HG02571 (cell line): ENCODE results near the gene CARD9.

ENCODE experiments used
- ATAC-seq: cut with Tn5 transposase; IDR thresholded peaks from one replicate; pipeline ENCODE4 v1.9.1; 2021; ENCODE audit warnings: mild to moderate bottlenecking, moderate library complexity; ENCODE audit not compliant: unreplicated experiment

Gene CARD9

DNA sequence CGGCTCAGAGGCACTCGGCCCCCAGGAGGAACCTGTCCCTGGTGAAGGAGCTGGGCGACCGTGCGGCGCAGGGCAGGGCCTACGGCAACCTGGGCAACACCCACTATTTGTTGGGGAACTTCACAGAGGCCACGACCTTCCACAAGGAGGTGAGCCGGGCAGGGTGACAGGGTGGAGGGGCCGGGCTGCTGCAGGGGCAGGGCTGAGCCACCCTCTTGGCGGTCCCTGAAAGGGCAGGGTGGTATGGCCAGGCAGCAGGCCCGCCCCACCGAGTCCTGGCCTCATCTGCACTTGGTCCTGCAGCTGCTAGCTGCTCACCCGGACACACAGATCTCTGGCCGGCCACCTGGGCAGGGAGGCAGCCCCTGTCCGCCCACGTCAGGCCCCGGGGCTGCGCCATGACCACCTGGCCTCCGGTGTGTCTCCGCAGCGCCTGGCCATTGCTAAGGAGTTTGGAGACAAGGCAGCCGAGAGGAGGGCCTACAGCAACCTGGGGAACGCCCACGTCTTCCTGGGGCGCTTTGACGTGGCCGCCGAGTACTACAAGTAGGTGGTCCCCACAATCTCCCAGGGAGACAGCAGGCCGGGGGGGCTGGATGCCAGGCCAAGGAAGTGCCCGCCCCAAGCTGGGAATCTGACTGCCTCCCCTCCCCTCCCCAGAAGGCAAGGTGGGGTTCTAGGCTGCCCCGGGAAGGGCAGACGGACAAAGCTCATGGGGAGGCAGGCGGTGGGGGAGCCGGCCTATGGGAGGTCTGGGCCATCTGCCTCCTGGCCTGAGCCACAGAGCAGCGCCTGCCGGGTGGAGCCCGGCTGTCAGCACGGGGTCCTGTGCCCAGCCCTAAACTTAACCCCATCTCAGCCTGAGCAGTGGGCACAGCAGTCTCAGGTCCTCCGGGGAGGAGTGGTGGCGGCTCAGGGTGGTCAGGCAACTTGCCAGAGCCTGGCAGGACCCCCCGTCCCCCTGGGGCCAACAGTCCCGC, 35.8 kb downstream of the CARD9 start:
- no peak for ATAC-seq

DNA sequence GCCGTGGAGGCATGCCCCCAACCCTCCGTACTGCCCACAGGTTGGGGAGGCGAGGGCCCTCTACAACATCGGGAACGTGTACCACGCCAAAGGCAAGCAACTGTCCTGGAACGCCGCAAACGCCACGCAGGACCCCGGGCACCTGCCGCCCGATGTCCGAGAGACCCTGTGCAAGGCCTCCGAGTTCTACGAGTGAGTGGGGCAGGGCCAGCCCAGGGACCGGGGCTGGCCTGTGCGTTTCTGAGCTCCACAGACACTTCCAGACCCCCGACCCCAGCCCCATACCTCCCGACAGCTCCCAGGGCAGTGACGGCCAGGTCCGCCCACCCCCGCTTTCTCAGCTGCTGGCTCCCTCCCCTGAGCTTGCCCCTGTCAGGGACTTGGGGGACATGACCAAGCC, 36.6 kb downstream of the CARD9 start:
- ATAC-seq: no peak

DNA sequence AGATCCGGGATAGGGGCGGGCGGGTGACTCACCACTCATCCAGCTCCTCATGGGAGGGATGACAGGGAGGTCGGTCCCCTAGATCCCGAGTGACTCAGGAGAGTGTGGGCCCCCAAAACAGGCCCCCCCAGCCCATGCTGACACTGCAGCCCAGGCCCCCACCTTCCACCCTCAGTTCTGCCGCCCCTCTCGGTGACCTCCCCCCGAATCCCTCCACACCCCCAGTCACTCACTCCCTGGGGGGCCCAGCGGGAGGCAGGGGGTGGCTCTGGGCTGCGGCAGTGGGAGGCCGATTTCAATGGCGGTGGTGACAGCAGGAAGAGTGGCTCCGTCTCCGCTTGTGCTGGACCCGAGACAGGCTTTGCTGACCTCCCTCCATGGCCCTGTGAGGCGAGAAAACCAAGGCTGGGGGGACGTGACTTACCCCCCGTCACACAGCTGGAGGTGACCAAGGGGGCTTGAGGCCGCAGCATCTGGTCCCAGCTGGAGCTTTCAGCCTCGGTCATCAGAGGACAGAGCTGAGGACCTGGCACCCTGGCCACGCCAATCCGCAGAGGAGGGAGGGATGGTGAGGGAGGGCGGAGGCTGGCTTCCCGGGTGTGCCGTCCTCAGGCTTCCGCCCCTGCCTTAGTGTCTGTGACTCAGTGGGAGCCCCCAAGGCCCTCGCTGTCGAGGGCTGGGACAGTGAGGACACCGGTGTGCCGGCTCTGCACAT, 37.2 kb downstream of the CARD9 start:
- ATAC-seq: no peak

- ATAC-seq: no peak
Observed at GRCh38 chr9:136335296-136336155, 37.9 kb downstream of the CARD9 start.

DNA sequence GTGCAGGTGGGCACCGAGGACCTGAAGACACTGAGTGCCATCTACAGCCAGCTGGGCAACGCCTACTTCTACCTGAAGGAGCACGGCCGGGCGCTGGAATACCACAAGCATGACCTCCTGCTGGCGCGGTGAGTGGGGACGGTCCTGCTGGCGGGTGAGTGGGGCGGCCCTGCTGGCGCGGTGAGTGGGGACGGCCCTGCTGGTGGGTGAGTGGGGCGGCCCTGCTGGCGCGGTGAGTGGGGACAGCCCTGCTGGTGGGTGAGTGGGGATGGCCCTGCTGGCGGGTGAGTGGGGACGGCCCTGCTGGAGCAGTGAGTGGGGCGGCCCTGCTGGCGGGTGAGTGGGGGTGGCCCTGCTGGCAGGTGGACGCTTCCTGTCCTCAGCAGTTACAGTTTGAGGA, 38.9 kb downstream of the CARD9 start:
- no peak for ATAC-seq

GRCh38 chr9:136333486-136333885, 40.0 kb downstream of the CARD9 start:
- no peak for ATAC-seq

DNA sequence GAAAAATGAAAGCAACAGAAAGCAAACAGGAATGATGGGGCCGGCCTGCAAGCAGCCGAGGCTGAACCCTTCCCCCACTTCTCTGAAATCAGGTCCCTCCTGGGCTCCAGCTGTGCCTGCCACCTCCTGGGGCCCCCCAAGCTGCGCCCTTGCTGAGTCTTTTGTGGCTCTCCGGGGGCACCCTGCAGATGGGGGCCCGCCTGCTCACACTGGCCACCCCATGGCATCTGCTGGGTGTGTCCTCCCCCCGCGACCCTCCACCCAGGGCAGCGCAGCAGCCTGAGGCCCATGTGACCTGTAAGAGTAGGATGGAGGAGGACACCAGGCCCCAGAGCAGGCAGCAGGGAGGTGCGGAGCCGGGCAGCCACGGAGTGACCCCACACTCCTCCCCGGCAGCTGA, 40.4 kb downstream of the CARD9 start:
- ATAC-seq: no peak

DNA sequence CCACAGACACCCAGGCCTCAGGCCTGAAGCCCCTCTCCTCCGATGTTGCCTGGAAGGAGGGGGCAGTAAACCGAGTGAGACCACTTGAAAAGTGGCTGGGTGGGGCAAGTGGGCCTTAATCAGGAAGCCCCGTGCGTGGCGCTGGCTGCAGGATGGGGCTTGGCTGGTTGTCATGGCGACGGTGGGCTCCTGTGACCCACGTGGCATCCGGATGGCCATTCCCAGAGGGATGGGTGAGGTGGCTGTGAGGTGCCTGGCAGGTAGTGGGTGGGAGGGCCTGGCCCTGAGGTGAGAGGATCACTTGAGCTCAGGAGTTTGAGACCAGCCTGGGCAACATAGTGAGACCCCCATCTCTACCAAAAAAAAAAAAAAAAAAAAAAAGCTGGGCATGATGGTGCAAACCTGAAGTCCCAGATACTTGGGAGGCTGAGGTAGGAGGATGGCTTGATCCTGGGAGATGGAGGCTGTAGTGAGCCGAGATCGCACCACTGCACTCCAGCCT, 40.9 kb downstream of the CARD9 start:
- ATAC-seq: no peak

GRCh38 chr9:136331556-136332481, 41.6 kb downstream of the CARD9 start:
- ATAC-seq: no peak

DNA sequence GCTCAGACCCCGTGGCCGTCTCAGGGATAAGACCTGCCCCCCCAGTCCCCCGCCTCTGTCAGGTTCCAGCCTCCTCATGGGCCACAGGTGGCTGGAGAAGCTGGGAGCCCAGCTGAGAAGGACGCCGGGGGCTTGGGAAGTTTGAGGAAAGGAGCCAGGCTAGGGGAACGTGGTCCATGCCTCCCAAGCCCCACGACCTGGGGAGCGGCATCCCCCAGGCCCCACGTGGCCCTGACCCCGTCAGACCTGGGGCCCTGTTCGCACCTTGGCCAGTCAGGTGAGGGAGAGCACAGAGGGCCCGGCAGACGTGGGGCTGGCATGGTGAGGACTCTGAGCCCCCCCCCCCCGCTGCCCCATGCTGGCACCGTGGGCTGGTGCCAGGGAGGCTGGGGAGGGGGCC, 42.4 kb downstream of the CARD9 start:
- ATAC-seq: no peak

DNA sequence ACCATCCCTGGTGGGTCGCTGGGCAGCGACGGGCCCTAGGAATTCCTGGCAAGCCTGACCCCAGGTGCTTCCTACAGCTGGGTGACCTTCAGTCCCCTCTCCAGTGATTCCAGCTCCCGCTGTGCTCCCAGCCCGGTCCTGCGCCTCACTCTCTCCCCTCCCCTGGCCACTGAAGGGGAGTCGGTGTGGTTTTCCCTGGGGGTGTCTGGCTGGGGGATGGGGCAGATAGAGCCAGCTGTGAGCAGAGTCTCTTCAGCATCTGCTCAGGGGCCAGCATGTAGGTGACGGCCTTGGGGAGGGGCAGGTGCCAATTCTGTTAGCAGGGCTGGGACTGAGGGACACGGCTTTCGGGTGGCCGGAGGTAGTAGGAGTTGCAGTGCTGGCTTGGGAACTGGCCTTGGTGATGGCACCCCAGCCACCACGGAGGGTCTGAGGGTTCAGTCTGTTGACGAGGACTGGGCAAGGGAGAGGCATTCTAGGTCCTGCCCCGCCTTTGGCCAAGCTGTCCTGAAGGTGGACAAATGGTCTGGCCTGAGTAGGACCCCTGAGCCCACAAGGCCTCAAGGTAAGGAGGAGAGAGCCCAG, 43.0 kb downstream of the CARD9 start:
- ATAC-seq: no peak

DNA sequence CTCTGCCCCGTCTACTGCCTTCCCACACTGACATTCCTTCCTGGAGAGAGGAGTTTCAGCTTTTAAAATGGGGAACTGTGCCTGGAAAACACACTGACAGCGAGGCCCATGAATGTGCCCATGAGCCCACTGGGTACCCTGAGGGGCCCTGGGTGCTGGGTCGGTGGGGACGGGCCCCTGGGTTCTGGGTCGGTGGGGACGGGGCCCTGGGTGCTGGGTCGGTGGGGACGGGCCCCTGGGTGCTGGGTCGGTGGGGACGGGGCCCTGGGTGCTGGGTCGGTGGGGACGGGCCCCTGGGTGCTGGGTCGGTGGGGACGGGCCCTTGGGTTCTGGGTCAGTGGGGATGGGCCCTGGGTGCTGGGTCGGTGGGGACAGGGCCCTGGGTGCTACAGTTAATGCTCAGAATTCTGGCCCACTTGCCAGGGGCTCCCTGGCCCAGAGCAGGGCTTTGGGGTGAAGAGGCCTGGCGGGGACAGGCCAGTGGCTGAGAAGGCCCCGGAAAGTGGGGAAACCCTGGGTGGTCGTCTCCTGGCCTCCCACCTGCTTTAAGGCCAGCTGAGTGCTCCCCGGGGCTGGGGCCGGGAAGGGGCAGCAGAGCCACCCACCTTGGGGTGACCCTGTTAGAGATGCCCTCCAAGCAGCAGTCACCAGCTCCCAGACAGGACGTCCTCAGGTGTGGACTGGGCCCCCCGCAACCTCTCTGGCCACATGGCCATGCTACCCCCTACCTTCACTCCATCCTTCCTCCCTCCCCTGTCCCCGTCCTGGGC, 43.6 kb downstream of the CARD9 start:
- ATAC-seq: no peak

DNA sequence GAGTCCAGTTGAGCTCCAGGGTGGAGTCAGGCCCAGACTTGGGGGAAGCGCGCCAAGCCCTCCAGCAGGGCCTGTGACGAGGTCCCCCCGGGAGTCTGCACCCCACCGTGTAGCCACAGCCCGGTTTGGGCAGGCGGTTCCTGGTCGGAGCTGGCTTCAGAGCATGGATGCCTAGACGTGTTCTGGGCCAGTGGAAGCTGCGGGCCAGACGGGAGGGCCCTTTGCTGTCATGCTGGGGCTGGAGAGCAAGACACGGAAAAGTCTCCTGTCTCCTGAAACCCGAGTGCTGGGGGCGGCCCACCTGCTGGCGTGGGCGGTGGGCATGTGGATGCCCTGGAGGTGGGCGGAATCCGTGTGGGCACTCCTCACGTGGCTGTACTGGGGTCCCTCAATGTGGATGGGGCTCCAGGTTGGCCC, 44.2 kb downstream of the CARD9 start:
- no peak for ATAC-seq

DNA sequence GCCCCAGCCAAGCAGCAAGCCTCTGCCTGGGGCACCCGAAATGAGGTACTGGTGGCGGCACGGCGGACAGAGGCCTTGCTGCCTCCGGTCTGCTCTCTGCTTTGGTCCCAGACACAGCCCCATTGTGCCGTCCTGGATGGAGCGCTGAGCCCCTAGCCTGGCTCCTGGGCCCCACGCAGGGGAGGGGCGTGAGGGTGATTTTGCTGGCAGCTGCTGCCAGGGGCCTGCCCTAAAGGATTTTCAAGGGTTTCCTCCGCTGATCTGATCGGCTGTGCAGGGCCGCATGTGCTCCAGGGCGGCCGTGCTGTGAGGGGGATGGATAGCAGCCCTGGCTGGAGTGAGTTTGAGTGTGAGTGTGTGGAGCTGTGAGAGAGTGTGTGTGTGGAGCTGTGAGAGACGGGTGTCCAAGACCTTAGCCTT, 44.8 kb downstream of the CARD9 start:
- no peak for ATAC-seq

GRCh38 chr9:136328011-136328621, 45.4 kb downstream of the CARD9 start:
- ATAC-seq: no peak

GRCh38 chr9:136327304-136327974, 46.0 kb downstream of the CARD9 start, which contains the start of gene GPSM1:
Gene GPSM1, plus strand, starts transcription at chr9:136327539. Its CDS starts 157 bp downstream, at chr9:136327696.
- no peak for ATAC-seq

- ATAC-seq: no peak
Observed at GRCh38 chr9:136326761-136327303, 46.6 kb downstream of the CARD9 start.
